Activated naive CD4-positive, alpha-beta T cell treated with anti-CD3 and anti-CD28 coated beads, Interleukin-2, amount 50 U/mL, for 72 hours (primary cell): ENCODE measurements around the gene MRTFB. TPM values are rescaled to one million over a fixed set of nuclear protein-coding genes. Genes with fewer than 3 reads are reported as not detected.

Experiments used
- ATAC-seq, 2 donors: fragments of 150-1000 bp; cut with Tn5 transposase; 2 replicates each; pipeline ENCODE4 v1.10.0; 2021; ENCODE audit warnings: mild to moderate bottlenecking in 2 of 2, moderate library complexity in 2 of 2
- DNase-seq, 2 donors: peaks; one replicate each; pipeline ENCODE4 v3.0.0; 2021 to 2022; ENCODE audit warnings: low spot score in 2 of 2
- H3K27ac Mint-ChIP-seq, 2 donors: one replicate each; pipeline ENCODE4 v1.8.0; 2022; ENCODE audit warnings: mild to moderate bottlenecking in 2 of 2, mixed read lengths in 2 of 2
- H3K36me3 Mint-ChIP-seq, 2 donors: one replicate each; pipeline ENCODE4 v1.8.0; 2022; ENCODE audit warnings: mixed read lengths in 2 of 2
- H3K9me3 Mint-ChIP-seq, 2 donors: one replicate each; pipeline ENCODE4 v1.8.0; 2022; ENCODE audit warnings: mixed read lengths in 2 of 2
- total RNA-seq, 2 donors: library from RNA; stranded (reverse); gene quantifications; one replicate each; pipeline ENCODE4 v1.2.3, GENCODE V29; 2022

The MRTFB gene
- total RNA-seq, 2 donors from 2014 or later = 14.6 to 18.6 TPM

DNA sequence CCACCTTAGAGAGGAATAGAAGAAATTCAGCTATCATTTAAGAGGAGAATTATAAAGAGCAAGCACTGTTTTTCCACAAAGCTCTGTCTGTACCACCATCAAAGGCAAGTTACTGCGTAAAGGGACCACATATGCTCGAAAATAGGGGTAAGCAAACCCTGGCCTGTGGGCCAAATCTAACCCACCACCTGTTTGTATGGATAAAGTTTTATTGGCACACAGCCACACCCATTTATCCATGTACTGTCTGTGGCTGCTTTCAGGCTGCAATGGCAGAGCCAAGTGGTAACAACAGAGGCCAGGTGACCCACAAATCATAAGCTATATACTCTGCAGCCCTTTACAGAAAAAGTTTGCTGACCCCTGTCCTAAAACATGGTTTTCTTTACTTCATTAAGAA is 180.3 kb downstream of the MRTFB start:
- H3K9me3 Mint-ChIP-seq = no peaks in the 10 kb centered on the region

DNA sequence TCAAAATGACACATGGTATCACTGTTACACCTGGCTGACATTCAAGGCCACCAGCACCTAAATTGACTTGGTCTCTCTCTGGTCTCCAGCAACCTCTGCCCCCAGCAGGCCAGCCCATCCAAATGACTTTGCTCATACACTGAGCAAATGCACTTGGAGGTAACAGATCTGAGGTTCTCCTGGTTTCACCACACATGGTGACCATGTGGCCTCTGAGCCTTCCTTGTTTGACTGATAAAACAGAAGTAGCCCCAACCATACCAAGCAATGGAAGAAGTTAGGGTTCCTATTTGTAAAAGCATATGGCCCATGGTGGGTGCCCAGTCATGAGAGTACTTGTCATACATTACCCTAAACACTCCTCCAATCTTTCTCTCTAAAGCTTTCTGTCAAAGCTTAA is 181.7 kb downstream of the MRTFB start:
- ATAC-seq = no peak
- Mint-ChIP-seq H3K9me3 (no peaks in the 10 kb centered on the region), H3K27ac (no peak overlapping the region), H3K36me3 (peaks cover 0 to 5% of the 10 kb centered on the region in 2 donors)
- no peak for DNase-seq

More for the DNA sequence above, 180.3 kb downstream of the MRTFB start:
- Mint-ChIP-seq H3K36me3 (peaks cover 0 to 5% of the 10 kb centered on the region in 2 donors), H3K27ac (no peak overlapping the region)
- DNase-seq (no peak), ATAC-seq (no peak)

DNA sequence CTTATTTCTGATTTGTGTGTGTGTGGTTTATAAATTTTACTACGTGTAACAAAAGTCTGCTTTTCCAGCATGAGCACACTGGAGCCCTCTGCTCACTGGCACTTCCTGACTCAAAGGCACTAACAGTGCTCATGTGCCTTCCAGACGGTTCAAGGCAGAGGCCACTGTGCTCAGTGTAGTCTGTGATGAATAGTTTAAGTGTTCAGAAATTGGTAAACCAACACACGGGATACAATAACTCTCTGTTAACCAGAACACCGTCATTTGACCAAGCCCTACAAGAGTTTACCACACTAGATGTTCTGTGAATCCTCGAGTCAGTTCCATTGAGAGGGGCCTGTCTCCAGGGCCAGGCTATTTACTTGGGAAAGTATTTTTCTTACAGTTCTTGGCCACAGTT is 191.9 kb downstream of the MRTFB start:
- peaks cover 0 to 24% of the 10 kb centered on the region in 2 donors for H3K36me3 Mint-ChIP-seq
- H3K9me3 Mint-ChIP-seq = no peaks in the 10 kb centered on the region
- DNase-seq (no peak), ATAC-seq (no peak)
- no peak overlapping the region for H3K27ac Mint-ChIP-seq

DNA sequence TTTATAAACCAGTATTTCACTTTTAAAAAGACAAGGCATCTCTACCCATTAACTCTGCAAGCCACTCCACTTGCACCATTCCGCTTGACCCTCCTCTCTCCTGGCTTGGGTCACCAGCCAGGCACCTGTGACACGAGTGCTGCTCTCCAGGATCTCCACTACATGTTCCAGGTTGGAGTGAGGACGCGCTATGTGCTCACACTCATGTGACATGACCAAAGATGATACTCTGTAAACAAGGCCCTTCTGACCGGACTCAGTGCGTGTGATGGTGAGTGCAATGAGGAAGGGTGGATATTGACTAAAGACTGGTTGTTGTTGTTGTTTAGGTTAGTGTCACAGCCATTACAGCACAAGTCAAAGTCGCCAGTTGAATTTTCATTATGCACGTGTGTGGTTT is 192.7 kb downstream of the MRTFB start:
- H3K36me3 Mint-ChIP-seq = peaks cover 2 to 27% of the 10 kb centered on the region in 2 donors
- ATAC-seq (no peak), DNase-seq (no peak)
- no peak overlapping the region for H3K27ac Mint-ChIP-seq
- no peaks in the 10 kb centered on the region for H3K9me3 Mint-ChIP-seq

DNA sequence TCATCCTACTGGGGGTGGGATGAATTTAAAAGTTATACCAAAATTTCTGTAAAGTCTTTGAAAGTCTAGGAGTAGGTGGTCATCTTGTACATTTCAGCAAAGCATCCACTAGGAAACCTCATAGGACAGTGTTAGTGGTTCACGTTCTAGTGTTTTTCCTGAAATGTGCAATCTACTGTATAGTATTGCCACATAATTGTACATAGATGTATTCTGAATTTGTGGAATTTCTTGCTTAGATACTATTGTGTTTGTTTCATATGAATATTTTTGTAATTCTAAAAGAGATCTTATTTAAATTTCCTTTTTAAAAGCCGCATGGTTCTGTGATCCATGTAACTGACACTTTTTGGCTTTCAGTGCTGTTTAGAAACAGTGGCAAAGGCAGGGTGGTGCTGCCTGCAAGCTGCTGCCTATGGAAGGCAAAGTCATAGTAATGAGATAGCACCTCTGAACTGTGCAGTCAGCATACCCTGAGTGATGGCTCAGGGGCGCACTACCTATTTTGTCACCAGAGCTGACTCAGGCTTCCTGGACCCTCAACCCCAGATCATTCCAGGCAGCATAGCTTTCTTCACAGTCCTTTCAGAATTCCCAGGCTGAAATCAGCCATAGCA is 193.3 kb downstream of the MRTFB start:
- DNase-seq (no peak), ATAC-seq (no peak)
- Mint-ChIP-seq H3K9me3 (peaks cover 5 to 6% of the 10 kb centered on the region in 2 donors), H3K27ac (no peak overlapping the region), H3K36me3 (peaks cover 8 to 34% of the 10 kb centered on the region in 2 donors)

DNA sequence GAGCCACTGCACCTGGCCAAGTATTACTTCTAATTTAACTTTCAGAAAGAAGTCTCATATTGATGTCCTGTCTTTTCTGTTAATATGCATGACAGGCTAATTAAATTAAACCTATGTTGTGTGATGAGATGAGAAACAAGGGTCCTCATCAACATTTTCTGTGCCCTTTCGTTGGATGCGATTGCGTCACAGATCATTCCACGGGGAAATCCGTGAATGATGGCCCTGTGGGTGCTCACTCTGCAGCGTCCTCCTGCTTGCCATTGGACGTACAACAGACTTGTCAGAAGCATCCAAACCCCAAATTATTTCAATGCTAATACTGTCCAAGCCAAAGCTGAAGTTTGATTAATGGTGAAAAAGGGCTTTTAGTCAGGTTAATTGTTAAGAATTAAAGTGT is 197.0 kb downstream of the MRTFB start:
- Mint-ChIP-seq H3K36me3 (peaks cover 13 to 23% of the 10 kb centered on the region in 2 donors), H3K9me3 (peaks cover 13 to 15% of the 10 kb centered on the region in 2 donors), H3K27ac (no peak overlapping the region)
- DNase-seq = no peak
- no peak for ATAC-seq

DNA sequence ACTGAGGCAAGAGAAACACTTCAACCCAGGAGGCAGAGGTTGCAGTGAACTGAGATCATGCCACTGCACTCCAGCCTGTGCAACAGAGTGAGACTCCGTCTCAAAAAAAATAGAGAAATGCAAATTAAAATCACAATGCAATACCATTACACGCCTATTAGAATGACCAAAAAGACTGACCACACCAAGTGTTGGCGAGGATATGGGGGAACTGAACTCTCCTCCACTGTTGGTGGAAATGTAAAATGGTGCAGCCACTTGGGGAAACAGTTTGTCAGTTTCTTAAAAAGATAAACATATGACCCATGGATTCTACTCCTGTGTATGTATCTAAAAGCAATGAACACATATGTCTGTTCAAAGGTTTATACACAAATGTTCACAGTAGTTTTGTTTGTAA is 204.8 kb downstream of the MRTFB start:
- DNase-seq (no peak), ATAC-seq (no peak)
- H3K36me3 Mint-ChIP-seq = no peaks in the 10 kb centered on the region
- no peak overlapping the region for H3K27ac Mint-ChIP-seq
- H3K9me3 Mint-ChIP-seq = no peaks in the 10 kb centered on the region

DNA sequence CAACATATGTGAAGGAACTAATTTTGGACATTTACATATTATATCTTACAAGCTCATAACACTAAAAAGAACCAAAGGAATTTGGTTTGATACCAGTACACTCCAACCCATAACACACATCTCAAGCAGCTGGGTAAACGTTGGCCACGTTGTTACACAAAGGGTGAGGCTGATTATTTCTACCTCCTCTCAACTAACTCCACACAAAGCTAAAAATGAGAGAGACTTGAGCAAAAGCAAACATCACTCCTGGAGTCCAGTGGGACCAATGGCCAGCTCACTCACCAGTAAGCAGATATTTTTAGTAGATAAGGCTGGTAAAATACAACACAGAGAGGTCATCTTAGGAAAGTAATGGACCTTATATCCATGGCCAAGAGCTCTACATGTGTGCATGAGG is 207.6 kb downstream of the MRTFB start:
- Mint-ChIP-seq H3K36me3 (no peaks in the 10 kb centered on the region), H3K27ac (no peak overlapping the region), H3K9me3 (no peaks in the 10 kb centered on the region)
- DNase-seq = no peak
- ATAC-seq = no peak

DNA sequence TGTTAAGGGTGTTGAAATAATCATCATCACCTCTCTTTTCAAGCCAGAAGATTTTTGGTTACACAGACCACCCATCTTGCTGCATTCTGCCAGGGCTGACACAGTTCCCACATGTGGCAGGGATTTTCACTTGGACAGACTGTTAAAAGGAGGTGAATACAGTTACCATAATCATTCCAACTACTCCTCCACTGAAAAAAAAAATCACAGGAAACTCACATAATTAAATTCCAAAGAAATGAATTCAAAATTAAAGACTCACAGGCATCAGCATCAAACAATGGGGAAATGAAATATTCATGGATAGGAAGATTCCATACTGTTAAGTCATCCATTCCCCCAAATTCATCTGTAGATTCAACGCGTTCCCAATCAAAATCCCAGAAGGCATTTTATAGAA is 209.4 kb downstream of the MRTFB start:
- Mint-ChIP-seq H3K9me3 (no peaks in the 10 kb centered on the region), H3K36me3 (no peaks in the 10 kb centered on the region), H3K27ac (no peak overlapping the region)
- DNase-seq (no peak), ATAC-seq (no peak)

DNA sequence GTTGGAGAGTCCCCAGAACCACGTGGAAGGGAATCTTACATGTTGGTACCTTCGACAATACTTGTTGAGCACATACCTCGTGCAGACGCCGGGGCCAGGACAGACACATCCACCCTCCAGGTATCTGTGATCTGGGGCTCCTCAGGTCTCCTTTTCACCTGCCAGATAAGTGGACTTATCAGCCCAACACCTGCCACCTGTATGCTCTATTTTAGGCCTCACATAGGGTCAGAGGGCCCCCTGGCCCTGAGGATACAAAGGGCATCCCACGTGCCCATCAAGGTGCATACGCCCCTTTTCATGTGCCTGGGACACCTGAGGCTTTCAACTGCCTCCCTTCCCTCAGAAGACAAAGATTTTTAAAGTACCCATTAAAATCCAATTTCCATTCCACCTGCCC is 212.7 kb downstream of the MRTFB start:
- Mint-ChIP-seq H3K9me3 (no peaks in the 10 kb centered on the region), H3K36me3 (peaks cover 0 to 2% of the 10 kb centered on the region in 2 donors), H3K27ac (no peak overlapping the region)
- DNase-seq (no peak), ATAC-seq (no peak)

DNA sequence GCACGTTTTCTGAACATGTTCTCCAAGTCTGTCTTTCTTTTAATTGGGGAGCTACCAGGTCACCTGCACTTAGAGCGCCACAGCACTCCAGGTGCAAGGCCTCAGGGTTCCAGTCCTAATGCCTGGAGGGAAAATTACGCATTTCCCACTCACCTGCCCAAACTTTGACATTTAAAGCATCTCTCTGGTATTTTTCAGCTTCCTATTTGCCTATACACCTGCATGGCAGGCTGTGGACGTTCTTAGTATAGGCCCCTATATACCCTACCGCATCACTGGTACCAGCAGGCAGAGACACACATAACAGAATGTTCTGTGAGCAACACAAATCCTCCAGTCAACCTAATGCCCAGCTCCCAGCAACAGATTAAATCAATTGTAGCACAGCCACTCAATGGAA is 213.3 kb downstream of the MRTFB start:
- peaks cover 5 to 8% of the 10 kb centered on the region in 2 donors for H3K36me3 Mint-ChIP-seq
- H3K27ac Mint-ChIP-seq = peak overlapping the region in 1 of 2 donors; percentile 92
- ATAC-seq = no peak
- peaks cover 4% of the 10 kb centered on the region in 2 donors for H3K9me3 Mint-ChIP-seq
- no peak for DNase-seq

DNA sequence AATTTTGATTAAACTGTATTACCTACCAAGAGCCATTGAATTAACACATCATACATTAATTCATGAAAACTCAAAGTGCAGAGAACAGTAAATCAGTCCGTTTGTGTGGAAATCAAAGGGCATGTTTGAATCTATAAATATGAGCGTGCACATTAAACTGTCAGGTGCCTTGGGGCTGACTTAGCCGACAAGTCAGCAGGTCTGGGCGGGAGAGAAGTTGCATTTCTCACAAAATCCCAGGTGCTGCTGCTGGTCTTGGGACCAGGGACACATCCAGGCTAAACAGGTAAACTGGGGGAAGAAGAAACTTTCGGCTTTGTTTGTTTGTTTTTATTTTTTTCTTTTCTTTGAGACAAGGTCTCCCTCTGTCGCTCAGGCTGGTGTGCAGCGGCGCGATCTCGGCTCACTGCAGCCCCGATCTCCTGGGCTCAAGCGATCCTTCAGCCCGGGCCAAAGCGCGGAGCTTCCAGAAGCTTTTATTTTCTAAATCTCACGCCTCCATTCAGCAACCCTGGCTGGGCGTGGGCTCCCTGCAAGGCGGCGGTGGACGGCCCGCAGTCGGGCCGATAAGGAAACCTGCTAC is 213.9 kb downstream of the MRTFB start:
- DNase-seq = no peak
- Mint-ChIP-seq H3K27ac (peak overlapping the region; percentile 92 to 98), H3K9me3 (peaks cover 8 to 11% of the 10 kb centered on the region in 2 donors), H3K36me3 (peaks cover 12 to 14% of the 10 kb centered on the region in 2 donors)
- ATAC-seq = peak; percentile 60 to 63

DNA sequence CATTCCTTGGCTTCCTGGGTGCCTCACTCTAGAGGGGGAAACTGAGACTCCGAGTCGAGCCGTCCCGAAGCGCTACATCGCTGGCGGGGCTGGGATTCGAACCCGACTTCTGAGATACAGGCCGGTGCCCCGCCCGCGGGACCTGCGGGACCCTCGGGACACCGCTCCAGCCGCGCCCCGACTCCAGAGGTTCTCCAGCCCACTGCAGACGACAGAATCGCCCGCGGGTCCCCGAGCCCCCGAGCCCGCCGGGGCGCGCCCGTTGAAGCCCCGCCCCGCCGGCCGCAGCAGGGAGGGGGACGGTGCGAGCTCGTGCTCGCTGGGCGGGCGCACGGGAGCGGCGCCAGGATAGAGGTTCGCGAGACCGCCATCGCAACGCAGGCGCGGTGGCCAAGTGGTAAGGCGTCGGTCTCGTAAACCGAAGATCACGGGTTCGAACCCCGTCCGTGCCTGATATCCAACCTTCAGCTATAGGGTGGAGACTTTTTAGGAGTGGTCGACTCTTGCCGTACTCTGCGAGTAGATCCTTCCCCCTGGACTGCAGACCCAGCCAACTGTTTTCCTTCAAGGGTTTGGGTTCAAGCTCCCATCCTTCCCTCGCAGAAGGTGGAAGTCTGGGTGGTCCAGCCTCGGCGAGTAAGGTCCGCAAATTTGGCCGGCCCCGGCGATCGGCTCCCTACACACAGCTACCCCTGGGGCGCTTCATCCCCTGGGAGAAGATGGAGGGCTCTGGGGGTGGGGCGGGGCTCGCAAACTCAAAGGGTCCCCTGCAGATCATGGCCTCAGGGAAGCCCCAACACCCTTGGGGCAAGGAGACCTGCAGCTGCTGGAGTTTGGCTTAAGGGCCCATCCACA is 214.6 kb downstream of the MRTFB start:
- ATAC-seq (peak; percentile 81 to 85), DNase-seq (peak; percentile 95 to 96)
- Mint-ChIP-seq H3K27ac (peak overlapping the region; percentile 92 to 98), H3K36me3 (peaks cover 15 to 16% of the 10 kb centered on the region in 2 donors), H3K9me3 (peaks cover 10 to 13% of the 10 kb centered on the region in 2 donors)

DNA sequence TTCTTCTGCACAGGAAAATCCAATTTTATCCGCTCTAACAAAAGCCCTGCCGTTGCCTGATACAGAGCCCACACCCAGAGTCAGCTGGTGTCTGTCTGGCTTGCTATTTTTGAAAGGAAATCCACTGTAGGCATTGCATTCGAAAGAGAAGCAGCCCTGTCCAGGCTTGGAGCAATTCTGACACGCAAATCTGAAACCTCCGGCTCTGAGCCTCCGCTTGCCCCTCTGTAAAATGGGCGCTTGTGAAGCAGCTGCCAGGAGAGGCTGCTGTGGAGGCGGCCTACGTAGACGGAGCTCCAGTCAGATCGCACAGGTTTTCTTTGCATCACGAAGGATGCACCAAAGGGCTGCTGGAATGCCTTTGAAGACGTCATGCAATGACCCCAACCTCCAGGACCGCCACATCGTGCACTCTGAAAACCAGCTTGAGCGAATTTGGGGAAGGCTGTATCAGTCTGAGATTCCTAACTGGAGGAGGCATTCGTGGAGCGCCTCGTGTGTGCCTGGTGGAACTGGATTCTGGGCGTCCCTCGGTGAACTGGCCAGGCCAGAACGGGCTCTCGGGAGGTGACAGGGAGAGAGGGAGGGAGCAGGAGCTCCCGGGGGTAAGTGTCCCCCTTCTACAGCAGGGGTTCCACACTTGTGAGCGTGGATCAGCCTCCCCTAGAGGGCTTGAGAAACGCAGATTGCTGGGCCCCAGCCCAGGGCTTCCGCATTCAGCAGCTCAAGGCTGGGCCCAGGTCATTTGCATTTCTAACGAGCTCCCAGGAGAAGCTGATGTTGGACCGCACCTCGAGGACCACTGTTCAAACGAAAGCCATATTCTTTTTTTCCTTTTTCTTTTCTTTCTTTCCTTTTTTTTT is 215.5 kb downstream of the MRTFB start:
- Mint-ChIP-seq H3K9me3 (peaks cover 10 to 13% of the 10 kb centered on the region in 2 donors), H3K27ac (peak overlapping the region; percentile 92 to 98), H3K36me3 (peaks cover 15 to 16% of the 10 kb centered on the region in 2 donors)
- ATAC-seq (peak in 1 of 2 donors; percentile 1), DNase-seq (no peak)

DNA sequence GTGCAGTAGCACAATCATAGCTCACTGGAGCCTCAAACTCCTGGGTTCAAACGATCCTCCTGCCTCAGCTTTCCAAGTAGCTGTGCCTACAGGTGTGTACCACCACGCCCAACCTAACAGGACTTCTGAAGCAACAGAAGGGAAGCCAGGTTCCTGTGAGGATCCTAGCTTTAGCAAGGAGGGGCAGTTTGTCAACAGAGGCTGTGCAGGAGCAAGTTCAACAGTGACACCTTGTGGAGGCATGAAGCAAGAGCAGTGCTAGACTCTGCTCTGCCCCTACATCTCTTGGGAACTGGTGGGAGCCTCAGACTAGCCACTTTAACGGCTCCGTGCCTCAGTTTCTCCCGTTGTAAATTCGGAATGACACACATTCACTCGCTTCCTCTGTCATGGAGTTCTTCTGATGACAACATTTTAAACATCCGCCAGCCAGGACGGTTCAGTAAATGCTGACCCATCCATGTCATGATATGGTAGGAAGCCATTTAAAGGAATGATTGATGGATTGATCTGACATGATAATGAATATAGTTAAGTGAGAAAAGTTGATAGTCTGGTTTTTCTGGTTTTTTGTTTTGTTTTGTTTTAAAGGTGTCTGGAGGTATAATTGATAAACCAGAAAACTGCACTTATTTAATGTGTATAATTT is 218.7 kb downstream of the MRTFB start:
- Mint-ChIP-seq H3K27ac (no peak overlapping the region), H3K9me3 (peaks cover 10 to 13% of the 10 kb centered on the region in 2 donors), H3K36me3 (peaks cover 15 to 16% of the 10 kb centered on the region in 2 donors)
- DNase-seq = peak in 1 of 2 donors; percentile 62
- ATAC-seq = no peak

DNA sequence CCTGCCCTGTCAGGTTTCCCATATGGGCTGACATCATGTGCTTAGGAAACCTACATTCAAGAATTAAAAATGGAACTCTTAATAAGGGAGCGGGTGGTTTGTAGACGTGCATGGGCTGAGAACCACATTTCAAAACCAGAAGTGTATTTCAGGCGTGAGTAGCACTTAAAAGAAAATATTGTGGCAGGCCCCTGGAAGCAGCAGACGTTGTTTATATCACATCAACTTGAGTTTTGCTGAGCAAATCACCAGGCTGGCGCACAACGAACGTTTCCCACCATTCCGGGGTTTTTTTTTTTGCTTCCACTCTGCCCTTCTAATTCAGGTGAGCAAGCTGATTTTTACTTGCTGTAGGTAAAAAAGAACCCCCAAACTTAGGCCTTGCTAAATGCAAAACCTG is 220.2 kb downstream of the MRTFB start:
- peaks cover 15 to 16% of the 10 kb centered on the region in 2 donors for H3K36me3 Mint-ChIP-seq
- DNase-seq (no peak), ATAC-seq (no peak)
- no peak overlapping the region for H3K27ac Mint-ChIP-seq
- peaks cover 10 to 13% of the 10 kb centered on the region in 2 donors for H3K9me3 Mint-ChIP-seq
